GM03348 (cell line): ENCODE data around the gene STX10.
A peak's percentile ranks its signal among the peaks of the same experiment; 100 is the strongest.

ENCODE experiments used
- DNase-seq: peaks from one replicate; pipeline ENCODE4 v3.0.0; 2012; ENCODE audit warnings: low spot score

Gene STX10

DNA sequence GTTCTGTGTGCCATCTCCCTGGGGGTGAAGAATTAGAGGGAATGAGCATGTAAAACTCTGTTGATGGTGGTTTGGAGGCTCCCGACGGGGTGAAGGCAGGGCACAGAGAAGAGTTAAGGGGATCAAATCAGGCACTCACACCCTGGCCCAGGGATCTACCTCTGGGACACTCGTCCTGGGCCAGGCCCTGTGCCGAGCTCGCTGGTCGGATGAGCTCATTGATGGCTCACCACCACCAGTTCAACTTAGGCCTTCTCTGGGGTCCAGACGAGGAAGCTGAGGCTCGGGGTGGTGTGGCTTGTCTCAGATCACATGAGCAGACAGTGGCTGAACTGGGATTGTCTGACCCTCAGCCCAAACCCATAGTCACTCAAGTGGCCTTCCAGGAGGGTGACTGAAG lies 30.5 kb downstream of the STX10 start:
- peak; percentile 24 for DNase-seq

- DNase-seq: peak; percentile 73
Observed at GRCh38 chr19:13118424-13119193, 31.6 kb downstream of the STX10 start.

GRCh38 chr19:13117772-13118423 lies 32.3 kb downstream of the STX10 start, which contains the start of gene NACC1:
Gene NACC1, plus strand, starts transcription at chr19:13118264. Its CDS starts 16,944 bp downstream, at chr19:13135208.
- peak; percentile 99 for DNase-seq

DNA sequence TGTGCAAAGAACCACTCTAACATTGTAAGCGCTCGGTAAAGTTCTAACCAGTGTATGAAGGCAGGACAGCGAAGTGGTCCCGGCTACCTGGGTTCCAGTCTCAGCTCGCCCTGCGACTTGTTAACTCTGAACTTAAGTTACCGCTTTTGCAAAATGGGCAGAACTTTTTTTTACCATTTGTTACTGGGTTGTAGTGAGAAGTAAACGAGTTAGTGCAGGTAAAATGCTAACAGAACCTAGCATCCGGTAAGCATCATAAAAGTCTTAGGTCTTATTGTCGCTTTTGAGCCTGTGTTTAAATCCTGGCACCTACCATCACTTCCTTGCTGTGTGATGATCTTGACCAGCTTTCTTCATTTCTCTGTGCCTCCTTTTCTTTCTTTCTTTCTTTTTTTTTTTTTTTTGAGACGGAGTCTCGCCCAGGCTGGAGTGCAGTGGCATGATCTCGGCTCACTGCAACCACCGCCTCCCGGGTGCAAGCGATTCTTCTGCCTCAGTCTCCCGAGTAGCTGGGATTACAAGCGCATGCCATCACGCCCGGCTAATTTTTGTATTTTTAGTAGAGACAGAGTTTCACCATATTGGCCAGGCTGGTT lies 32.9 kb downstream of the STX10 start:
- DNase-seq: no peak

DNA sequence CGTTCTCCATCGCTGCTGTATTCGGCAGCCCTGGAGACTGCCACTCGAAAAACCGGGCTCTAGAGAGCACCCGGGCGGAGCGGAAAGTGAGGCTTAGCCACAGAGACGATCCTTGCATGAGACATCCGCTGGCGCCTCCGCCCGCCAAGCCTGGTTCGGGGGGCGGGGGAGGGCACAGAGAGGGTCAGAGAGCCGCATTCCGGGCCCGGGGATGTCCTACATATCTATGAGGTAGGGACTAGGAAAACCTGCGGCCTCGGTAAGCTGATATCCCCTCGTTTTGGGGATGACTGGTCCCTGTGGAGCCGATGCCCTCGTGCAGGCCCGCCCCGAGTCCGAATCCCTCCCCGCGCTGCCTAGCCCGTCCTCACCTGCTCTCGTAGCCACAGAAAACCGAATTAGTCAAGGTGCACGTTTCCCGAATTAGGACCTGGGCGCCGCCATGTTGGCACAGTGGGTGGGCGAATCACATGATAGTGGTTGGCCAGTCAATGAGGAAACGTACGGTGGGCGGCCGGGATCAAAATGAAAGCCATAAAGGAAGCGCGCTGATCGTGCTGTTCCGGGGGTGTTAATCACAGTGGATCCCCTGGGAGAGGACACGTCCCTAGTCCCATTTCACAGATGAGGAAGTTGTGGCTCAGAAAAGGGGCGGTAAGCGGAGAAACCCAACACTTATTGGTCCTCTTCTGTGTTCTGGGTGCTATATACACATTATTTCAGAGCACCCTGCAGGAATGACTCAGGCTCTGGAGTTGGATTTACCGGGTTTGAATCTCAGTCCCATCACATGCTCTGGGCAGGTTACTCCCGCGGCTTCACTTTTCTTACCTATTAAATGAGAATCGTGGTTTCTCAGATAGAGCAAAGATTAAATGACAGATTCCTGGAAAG lies 33.6 kb downstream of the STX10 start, which contains the start of gene TRMT1:
Gene TRMT1, minus strand, starts transcription at position 459 of the 894 bp plus-strand sequence. Its CDS starts 341 bp downstream, at position 118.
- DNase-seq: peak; percentile 93

DNA sequence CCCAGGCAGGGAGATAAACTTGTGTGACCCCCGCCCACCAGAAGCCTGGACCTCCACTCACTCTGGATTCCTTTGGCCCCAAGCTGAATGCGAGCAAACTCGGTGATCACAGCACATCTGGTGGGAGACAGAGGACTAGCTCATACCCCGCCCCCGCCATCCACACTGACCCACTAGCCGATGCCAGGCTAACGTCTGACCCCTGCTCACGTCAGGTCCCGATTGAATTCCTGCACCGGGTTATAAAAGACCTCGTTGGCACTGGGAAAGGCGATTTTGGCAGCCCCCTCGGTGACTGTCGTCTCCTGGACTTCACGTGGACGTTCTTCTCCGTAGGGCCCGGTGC lies 34.3 kb downstream of the STX10 start:
- DNase-seq: no peak

GRCh38 chr19:13112555-13112954 lies 37.6 kb downstream of the STX10 start:
- no peak for DNase-seq

GRCh38 chr19:13110099-13110610 lies 40.0 kb downstream of the STX10 start:
- DNase-seq: no peak

GRCh38 chr19:13109361-13110098 lies 40.6 kb downstream of the STX10 start:
- no peak for DNase-seq

DNA sequence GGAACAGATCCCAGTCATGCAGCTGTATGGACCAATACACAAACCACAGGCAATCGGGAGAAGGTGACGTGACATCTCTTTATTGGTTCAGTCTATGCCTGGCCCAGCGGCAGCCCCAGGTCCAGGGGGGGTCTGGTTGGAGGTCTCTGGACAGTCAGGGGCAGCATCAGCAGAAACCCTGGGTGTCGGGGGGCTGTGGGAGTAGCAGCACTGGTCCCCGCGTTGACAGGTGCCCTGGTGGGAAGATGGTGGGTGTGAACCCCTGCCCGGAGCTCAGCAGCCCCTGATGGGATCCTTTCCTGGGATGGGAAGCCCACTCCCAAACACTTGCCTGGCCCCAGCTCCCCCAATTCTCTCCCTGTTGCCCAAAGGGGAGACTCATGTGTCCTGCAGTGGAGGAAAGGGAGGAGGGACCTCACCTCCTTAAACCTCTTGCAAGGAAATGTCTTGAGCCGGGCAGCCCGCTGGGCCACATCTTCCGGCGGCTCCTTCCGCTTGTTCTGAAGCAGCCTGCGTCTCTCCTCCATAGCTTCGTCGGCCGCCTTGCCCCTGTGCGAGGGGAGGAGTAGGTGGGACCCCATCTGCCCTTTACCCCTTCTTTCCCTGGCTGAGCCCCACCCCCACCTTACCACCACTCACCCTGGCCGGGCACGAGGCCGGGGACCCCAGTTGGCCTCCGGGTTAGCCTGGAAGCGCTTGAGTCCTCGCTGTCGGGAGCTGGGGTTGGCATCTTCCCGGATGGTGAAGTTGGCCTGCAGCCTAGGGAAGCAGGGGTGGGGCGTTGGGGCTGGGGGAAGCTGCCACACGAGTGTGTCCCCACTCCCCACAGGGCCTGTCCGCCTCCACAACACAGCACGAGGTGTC lies 45.1 kb downstream of the STX10 start:
- DNase-seq: no peak

DNA sequence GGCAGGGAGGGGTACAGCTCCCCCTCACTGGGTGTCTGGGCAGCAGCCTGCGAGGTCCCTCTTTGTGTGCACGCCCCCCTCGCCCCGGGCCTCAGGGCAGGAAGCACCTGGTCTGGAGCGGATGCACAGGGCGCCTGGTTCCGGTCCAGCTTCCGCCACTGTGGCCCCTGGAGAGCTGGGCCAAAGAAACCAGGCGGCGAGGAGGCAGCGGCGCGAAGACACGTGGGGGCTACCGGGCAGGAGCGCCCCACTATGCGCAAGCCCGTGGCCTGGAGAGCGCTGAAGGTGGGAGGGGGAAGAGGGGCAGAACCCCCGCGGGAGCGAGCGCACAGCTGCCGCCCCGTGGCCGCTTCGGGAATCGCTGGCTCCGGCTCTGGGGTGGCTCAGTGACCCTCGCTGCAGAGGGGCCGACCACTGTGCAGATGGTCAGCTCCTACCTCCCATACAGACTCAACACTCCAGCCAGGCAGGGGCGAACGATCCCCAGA lies 45.8 kb downstream of the STX10 start:
- DNase-seq: no peak

- no peak for DNase-seq
Observed at GRCh38 chr19:13103581-13104359, 46.4 kb downstream of the STX10 start.

DNA sequence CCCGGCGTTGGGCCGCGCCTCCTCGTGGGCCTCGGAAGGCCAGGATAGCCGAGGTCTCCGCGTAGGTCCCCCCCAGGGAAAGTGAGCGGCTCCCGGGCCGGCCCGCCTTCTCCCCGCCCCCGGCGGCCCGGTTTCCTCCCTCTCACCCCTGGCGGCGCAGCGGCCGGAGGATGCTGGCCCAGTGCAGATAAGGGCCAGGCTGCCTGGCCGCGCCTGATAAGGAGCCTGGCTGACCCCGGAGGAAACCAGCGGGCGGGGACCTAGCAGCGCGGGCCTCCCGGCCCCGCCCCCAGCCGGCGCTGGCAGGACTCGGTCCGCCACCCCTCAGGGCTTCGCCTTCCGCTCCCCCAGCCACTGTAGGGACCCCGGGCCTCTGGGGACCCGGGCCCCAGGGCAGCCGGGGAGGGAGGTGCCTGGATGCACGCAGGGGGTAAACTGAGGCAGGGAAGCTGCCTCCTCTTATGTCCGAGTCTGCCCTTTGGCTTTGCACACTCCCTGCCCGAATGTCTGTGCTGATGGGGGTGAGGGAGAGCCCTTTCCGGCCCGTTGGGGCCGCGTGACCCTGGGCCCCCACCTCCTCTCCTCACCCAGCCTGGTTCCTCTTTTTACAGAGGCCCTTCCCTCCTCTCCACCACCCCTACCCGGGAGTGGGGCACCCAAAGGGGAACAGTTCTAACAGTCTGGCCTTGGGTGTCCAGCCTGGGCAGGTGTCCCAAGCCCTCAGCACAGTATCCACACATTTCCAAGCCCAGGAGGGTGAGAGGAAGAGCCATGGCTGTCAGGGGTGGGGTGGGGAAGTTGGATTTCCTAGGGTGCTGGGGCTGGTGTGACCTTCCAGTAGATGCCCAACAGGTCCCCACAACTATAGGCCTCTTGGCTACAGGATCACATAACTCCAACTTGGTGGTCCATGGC lies 47.3 kb downstream of the STX10 start, which contains the start of gene LYL1:
Gene LYL1, minus strand, starts transcription at position 193 of the 915 bp plus-strand sequence. CDS start 1,687 bp downstream, outside the sequence.
- DNase-seq: peak; percentile 67

DNA sequence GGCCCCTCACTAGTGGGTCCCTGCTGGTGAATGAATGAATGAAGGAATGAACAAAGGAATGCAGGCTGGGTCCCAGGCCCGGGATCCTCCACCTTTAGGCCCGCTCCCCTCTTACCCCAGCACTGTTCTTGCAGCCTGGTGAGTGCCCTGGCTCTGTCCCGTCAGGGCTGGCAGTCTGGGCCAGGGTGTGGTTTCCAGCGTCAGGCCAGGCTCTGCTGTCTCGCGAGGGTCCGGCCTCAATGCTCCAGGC lies 47.8 kb downstream of the STX10 start:
- no peak for DNase-seq

- no peak for DNase-seq
Observed at GRCh38 chr19:13101590-13102415, 48.4 kb downstream of the STX10 start.

DNA sequence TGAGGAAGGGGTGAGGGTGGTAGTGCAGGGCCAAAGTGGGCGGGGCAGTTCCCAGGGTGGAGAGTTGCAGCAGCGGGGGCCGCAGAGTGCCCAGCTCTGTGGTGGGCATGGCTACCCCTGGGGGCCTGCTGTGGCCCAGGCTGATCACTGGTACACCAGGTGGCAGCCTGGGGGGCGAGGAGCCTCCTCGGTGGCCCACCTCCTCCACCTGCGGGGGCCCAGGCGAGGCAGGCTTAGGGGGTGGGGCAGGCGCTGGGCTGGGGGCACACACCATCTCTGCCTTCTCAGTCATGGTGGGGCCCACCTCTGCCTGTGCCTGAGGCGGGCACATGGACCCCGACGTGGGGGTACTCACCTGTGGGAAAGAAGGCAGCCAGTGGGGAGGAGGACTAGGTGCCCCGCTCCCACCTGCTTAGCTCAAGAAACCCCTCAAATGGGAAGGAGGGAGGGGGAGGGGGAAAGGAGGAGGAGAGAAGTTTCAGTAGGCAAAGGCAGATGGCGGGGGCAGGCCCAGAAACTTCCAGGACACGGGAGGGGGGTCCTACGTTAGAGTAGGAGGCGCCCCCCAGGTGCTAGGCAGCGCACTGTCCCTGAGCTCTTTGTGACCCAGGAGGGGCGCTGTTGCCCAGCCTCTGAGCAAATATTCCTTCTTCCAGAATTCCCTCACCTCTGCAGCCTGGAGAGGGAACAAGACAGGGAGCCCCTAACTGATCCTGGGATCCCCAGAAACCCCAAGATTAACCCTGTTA lies 49.2 kb downstream of the STX10 start:
- no peak for DNase-seq
